ENCODE measurements around the gene ZNF490. TPM values are rescaled to one million over a fixed set of nuclear protein-coding genes. Genes with fewer than 3 reads are reported as not detected.
A peak's percentile ranks its signal among the peaks of the same experiment; 100 is the strongest.
"Not testable (repeated sequence)": the region's sequence is repeated elsewhere in the genome, so short reads cannot be mapped to it uniquely, and the experiment has no call there.

Gene ZNF490
- total and polyA plus RNA-seq, 4 donors = 0.94 to 10.4 (median 4.3) TPM

DNA sequence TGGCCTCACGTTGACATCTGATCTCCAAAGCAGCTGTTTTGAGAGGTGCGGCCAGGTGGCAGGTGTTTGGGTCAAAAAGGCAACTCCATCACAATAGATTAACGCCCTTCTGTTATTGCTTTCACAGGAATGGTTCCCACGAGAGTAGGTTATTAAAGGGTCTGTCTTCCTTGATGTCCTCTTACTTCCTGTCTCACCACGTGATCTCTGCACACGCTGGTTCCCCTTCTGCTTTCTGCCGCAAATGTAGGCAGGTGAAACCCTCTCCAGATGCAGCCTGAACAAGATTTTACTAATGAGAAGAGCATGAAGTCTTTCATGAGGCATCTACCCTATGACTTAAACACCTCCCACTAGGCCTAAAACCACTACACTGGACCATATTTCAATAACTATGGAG lies 36.6 kb downstream of the ZNF490 start:
- Histone ChIP-seq H3K9ac (ENCODE audit: insufficient read depth in 1 of 2, low read length in 2 of 2) (no peak overlapping the region), H3K27me3 (ENCODE audit: control insufficient read depth in 3 of 3, insufficient read depth in 3 of 3, low read length in 2 of 3) (no peaks in the 10 kb centered on the region), H3K36me3 (ENCODE audit: control insufficient read depth in 4 of 4, insufficient read depth in 4 of 4, low read length in 4 of 4) (peaks cover 3 to 16% (median 9%) of the 10 kb centered on the region in 4 donors), H3K27ac (ENCODE audit: low read depth in 1 of 2, low read length in 1 of 2) (no peak overlapping the region), H3K9me3 (ENCODE audit: control insufficient read depth in 4 of 4, insufficient read depth in 3 of 4, low read length in 3 of 4) (no peaks in the 10 kb centered on the region), H3K4me3 (no peak overlapping the region), H3K4me1 (ENCODE audit: control insufficient read depth in 5 of 5, insufficient read depth in 5 of 5, low read length in 5 of 5) (peaks cover 0 to 1% (median 0%) of the 10 kb centered on the region in 5 donors)
- WGBS, 2 donors = 44 to 70% methylated on average over 7 of the region's 7 CpGs
- TF ChIP-seq, protein P1, sequence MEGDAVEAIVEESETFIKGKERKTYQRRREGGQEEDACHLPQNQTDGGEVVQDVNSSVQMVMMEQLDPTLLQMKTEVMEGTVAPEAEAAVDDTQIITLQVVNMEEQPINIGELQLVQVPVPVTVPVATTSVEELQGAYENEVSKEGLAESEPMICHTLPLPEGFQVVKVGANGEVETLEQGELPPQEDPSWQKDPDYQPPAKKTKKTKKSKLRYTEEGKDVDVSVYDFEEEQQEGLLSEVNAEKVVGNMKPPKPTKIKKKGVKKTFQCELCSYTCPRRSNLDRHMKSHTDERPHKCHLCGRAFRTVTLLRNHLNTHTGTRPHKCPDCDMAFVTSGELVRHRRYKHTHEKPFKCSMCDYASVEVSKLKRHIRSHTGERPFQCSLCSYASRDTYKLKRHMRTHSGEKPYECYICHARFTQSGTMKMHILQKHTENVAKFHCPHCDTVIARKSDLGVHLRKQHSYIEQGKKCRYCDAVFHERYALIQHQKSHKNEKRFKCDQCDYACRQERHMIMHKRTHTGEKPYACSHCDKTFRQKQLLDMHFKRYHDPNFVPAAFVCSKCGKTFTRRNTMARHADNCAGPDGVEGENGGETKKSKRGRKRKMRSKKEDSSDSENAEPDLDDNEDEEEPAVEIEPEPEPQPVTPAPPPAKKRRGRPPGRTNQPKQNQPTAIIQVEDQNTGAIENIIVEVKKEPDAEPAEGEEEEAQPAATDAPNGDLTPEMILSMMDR (IDR thresholded peaks at IDR 0.05; ENCODE audit: control extremely low read depth, extremely low read depth) = no peak
- DNase-seq (no peak), ATAC-seq (ENCODE audit: insufficient read depth, low FRiP score) (no peak)

DNA sequence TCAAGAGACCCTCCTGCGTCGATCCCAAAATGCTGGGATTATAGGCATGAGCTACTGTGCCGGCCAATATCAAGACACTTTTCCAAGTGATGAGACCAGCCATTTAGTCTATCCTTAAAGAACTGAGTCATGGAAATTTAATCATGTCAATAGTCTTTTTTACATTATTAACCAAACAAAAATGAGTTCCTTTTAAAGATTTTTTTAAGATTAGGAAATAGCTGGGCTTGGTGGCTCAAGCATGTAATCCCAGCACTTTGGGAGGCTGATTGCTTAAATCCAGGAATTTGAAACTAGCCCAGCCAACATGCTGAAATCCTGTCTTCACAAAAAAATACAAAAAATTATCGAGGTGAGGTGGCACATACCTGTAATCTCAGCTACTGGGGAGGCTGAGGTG lies 42.7 kb downstream of the ZNF490 start:
- TF ChIP-seq, protein P1 (IDR thresholded peaks at IDR 0.05; ENCODE audit: control extremely low read depth, extremely low read depth) = no peak
- 83 to 93% methylated on average over 4 of the region's 4 CpGs for WGBS, 2 donors
- H3K9me3 ChIP-seq (ENCODE audit: control insufficient read depth in 4 of 4, insufficient read depth in 3 of 4, low read length in 3 of 4) = no peaks in the 10 kb centered on the region
- no peaks in the 10 kb centered on the region for H3K27me3 ChIP-seq (ENCODE audit: control insufficient read depth in 3 of 3, insufficient read depth in 3 of 3, low read length in 2 of 3)
- no peaks in the 10 kb centered on the region for H3K4me1 ChIP-seq (ENCODE audit: control insufficient read depth in 5 of 5, insufficient read depth in 5 of 5, low read length in 5 of 5)
- ATAC-seq (ENCODE audit: insufficient read depth, low FRiP score) (no peak), DNase-seq (no peak)
- H3K9ac ChIP-seq (ENCODE audit: insufficient read depth in 1 of 2, low read length in 2 of 2) = no peak overlapping the region
- H3K27ac ChIP-seq (ENCODE audit: low read depth in 1 of 2, low read length in 1 of 2) = no peak overlapping the region
- H3K36me3 ChIP-seq (ENCODE audit: control insufficient read depth in 4 of 4, insufficient read depth in 4 of 4, low read length in 4 of 4) = no peaks in the 10 kb centered on the region
- no peak overlapping the region for H3K4me3 ChIP-seq

DNA sequence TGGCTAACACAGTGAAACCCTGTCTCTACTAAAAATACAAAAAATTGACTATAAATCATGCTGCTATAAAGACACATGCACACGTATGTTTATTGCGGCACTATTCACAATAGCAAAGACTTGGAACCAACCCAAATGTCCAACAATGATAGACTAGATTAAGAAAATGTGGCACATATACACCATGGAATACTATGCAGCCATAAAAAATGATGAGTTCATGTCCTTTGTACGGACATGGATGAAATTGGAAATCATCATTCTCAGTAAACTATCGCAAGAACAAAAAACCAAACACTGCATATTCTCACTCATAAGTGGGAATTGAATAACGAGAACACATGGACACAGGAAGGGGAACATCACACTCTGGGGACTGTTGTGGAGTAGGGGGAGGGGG lies 44.2 kb downstream of the ZNF490 start:
- H3K27ac ChIP-seq (ENCODE audit: low read depth in 1 of 2, low read length in 1 of 2); H3K27me3 ChIP-seq (ENCODE audit: control insufficient read depth in 3 of 3, insufficient read depth in 3 of 3, low read length in 2 of 3); ATAC-seq (ENCODE audit: insufficient read depth, low FRiP score); H3K4me3 ChIP-seq; DNase-seq; H3K9me3 ChIP-seq (ENCODE audit: control insufficient read depth in 4 of 4, insufficient read depth in 3 of 4, low read length in 3 of 4); H3K9ac ChIP-seq (ENCODE audit: insufficient read depth in 1 of 2, low read length in 2 of 2); H3K4me1 ChIP-seq (ENCODE audit: control insufficient read depth in 5 of 5, insufficient read depth in 5 of 5, low read length in 5 of 5); H3K36me3 ChIP-seq (ENCODE audit: control insufficient read depth in 4 of 4, insufficient read depth in 4 of 4, low read length in 4 of 4): not testable (repeated sequence)
- 93 to 95% methylated on average over 5 of the region's 5 CpGs for WGBS, 2 donors

DNA sequence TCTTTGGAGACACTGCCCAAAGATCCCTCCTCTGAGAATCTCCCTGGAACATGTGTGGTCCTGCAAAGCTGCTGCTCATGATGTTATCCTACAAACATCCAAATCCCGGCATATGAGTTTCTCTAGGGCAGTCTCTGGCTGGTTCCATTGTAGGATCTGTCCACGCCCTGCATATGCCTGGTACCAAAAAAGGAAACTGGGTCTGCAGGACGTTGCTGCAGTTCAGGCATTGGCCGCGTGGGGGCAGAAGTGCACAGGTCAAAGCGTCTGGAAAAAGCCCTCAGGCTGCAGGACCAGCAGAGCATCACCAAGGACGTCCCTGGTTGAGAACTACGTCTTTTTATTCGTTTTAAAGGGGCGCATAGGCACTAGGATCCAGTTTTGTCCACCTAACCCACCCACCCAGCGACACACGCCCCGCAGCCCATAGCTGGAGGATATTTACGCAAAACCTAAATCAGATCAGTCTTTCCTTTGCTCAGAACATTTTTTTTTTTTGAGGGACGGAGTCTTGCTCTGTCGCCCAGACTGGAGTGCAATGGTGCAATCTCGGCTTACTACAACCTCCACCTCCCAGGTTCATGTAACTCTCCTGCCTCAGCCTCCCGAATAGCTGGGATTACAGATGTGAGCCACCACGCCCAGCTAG lies 46.5 kb downstream of the ZNF490 start:
- WGBS, 2 donors = 21 to 22% methylated on average over 19 of the region's 19 CpGs

More for the DNA sequence above, 46.5 kb downstream of the ZNF490 start:
- no peak overlapping the region for H3K9ac ChIP-seq (ENCODE audit: insufficient read depth in 1 of 2, low read length in 2 of 2)
- TF ChIP-seq, protein P1 (IDR thresholded peaks at IDR 0.05; ENCODE audit: control extremely low read depth, extremely low read depth) = peak; percentile 99
- H3K27me3 ChIP-seq (ENCODE audit: control insufficient read depth in 3 of 3, insufficient read depth in 3 of 3, low read length in 2 of 3) = no peaks in the 10 kb centered on the region
- H3K9me3 ChIP-seq (ENCODE audit: control insufficient read depth in 4 of 4, insufficient read depth in 3 of 4, low read length in 3 of 4) = no peaks in the 10 kb centered on the region
- DNase-seq = peak; percentile 84 to 89 (median 85)
- H3K36me3 ChIP-seq (ENCODE audit: control insufficient read depth in 4 of 4, insufficient read depth in 4 of 4, low read length in 4 of 4) = no peaks in the 10 kb centered on the region
- no peak overlapping the region for H3K27ac ChIP-seq (ENCODE audit: low read depth in 1 of 2, low read length in 1 of 2)
- peak; percentile 97 for ATAC-seq (ENCODE audit: insufficient read depth, low FRiP score)
- H3K4me1 ChIP-seq (ENCODE audit: control insufficient read depth in 5 of 5, insufficient read depth in 5 of 5, low read length in 5 of 5) = peaks cover 0 to 1% (median 0%) of the 10 kb centered on the region in 5 donors
- H3K4me3 ChIP-seq = no peak overlapping the region

Data from lung (tissue), 12 donors.